Stimulated activated CD8-positive, alpha-beta memory T cell treated with anti-CD3 and anti-CD28 coated beads, Interleukin-15, amount 100 ng/mL, for 24 hours (primary cell): ENCODE results near the gene MITF.
"Not testable (repeated sequence)": the region's sequence is repeated elsewhere in the genome, so short reads cannot be mapped to it uniquely, and the experiment has no call there.

ENCODE experiments used
- DNase-seq: peaks from one replicate; pipeline ENCODE4 v3.0.0-alpha.2; 2020; ENCODE audit warnings: low read depth

Gene MITF

GRCh38 chr3:69914395-69914794 lies 175.1 kb downstream of the MITF start:
- no peak for DNase-seq

- no peak for DNase-seq
These were observed 176.5 kb downstream of the MITF start for GRCh38 chr3:69915726-69916125.

DNA sequence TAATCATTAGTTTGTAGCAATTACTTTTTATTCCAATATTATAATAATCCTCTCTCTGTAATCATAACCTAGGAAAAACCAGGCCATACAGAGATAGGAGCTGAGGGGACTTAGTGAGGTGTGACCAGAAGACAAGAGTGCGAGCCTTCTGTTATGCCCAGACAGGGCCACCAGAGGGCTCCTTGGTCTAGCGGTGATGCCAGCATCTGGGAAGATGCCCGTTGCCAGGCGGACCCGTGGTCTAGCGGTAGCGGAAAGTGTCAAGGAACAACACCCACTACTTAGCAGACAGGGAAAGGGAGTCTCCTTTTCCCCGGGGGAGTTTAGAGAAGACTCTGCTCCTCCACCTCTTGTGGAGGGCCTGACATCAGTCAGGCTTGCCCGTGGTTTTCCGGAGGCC lies 180.7 kb downstream of the MITF start:
- not testable (repeated sequence) for DNase-seq

DNA sequence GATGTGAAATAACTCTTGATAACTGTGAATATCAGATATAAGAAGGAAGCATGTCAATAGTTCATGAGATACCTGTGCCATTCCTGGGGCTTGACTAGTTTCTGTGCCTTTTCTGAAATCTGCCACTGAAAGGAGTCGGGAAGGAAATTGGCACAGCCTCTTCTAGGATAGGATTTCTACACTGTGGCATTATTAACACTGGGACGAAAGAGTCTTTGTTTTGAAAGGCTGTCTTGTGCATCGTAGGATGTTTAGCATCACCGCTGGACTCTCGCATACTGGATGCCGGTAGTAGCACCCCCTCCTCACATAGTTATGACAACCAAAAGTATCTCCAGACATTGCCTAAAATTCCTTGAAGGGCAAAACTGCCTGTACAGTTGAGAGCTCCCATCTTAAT lies 182.4 kb downstream of the MITF start:
- no peak for DNase-seq

GRCh38 chr3:69922521-69923000 lies 183.3 kb downstream of the MITF start:
- DNase-seq = no peak

- no peak for DNase-seq
These were observed 186.2 kb downstream of the MITF start for GRCh38 chr3:69925506-69925905.

- no peak for DNase-seq
These were observed 187.1 kb downstream of the MITF start for GRCh38 chr3:69926385-69926784.

DNA sequence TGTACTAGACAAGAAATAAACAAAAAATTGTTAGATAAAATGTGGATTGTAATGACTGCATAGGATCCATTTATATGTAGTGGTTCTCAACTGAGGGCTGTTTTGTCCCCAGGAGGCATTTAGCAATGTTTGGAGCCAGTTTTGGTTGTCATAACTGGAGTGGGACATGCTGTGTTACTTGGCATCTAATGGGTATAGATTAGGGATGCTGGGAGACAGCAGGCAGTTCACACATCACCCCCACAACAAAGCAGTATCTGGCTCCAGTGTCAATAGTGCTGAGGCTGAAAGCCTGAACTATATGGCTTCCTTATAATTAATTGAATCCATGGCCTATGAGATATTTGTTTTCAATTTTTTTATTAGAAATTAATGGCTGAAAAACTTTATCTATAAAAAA lies 188.3 kb downstream of the MITF start:
- no peak for DNase-seq

GRCh38 chr3:69929019-69929418 lies 189.8 kb downstream of the MITF start:
- no peak for DNase-seq

DNA sequence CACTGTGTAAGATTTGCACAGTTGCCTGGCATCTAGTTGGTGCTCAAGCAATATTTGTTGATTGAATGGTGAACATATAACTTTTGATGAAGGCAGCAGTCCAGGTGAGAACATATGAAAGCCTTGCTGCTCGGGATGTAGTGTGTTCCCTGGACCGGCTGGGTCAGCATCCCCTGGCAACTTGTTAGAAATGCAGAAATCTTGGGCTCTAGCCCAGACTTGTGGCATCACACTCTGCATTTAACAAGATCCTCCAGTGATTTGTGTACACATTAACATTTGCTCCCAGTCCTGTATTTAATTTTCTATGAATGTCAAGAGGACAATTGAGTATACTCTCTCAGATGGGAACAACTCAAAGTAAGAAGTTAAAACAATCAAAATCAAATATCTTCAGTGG lies 191.3 kb downstream of the MITF start:
- no peak for DNase-seq

DNA sequence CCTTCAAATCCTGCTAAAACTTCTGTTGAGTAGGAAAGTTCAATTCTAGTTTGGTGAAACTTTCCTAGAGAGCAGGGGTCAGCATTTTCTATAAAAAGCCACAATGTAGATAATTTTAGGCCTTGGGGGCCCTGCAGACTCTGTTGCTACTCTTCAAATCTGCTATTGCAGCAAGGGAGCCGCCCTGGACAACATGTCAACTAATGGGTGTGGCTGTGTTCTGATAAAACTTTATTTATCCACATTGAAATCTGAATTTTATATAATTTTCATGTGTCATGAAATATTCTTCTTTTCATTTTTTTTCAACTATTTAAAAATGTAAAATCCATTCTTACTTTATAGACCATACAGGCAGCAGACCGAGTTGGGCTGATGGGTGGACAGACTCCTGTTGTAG lies 192.8 kb downstream of the MITF start:
- no peak for DNase-seq

GRCh38 chr3:69932501-69932900 lies 193.2 kb downstream of the MITF start:
- DNase-seq = no peak

DNA sequence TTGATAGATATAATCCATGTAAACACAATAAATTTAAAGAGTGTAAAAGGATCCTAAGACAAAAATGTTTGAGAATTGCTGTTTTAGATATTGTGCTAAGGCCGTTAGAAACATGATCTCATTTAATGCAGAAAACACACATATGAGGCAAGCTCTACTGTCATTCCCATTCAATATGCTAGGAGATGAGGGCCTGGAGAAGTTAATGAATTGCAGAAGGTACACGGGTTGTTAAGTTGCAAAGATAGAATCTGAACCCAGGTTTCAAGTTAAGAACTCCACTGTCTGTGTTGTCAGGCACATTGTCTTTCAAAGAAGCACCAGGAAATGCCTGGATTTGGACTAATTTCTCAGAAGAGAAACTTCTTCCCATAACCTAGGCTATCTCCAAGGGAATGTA lies 195.1 kb downstream of the MITF start:
- DNase-seq = no peak

DNA sequence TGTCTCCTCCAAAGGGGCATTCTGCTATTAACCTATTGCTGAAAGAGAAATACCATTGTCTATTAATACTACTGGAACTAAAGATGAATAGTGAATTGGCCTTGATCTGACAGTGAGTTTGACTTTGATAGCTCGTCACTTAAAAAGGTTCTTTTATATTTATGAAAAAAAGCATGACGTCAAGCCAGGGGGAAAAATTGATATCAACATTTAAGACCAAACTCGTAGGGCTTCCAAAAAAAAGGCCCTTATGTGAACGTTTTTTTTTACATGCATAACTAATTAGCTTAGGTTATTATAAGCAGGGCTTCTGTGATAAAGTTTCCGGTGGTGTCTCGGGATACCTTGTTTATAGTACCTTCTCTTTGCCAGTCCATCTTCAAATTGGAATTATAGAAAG lies 197.0 kb downstream of the MITF start:
- DNase-seq = no peak

DNA sequence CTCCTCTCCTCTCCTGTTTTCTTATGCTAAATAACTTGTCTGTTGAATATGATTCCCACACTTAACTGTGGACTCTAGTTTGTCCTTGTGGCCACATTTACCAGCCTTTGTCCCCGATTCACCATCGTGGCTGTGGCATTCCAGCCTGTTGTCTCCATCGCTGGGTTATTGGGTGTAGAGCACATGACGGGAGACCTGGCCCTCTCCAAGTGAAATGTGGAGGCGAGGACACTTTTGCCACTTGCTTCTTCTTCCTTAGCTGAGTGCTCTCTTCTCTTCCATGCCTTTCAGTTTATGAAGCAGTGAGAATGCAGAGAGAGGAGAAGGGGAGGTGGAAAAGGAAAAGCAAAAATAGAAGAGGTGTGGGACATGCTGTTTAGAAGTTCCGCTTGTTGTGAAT lies 198.8 kb downstream of the MITF start:
- DNase-seq = no peak

DNA sequence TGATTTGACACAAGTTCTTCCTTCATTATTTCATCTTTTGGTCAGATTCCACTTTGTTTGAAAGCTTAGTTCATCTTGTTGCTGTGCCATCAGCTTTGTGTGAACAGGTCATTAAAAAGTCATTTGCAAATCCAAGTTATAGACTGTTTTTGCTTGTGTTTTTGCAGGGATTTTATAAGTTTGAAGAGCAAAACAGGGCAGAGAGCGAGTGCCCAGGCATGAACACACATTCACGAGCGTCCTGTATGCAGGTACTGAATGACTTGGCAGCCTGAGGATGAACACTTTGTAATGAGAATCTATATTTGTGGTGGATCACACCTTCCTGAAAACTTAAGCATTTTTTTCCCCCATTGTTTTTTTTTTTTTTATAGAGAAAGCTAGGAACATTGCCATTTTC lies 199.7 kb downstream of the MITF start:
- DNase-seq = no peak

GRCh38 chr3:69941037-69941436 lies 201.8 kb downstream of the MITF start:
- DNase-seq = no peak

DNA sequence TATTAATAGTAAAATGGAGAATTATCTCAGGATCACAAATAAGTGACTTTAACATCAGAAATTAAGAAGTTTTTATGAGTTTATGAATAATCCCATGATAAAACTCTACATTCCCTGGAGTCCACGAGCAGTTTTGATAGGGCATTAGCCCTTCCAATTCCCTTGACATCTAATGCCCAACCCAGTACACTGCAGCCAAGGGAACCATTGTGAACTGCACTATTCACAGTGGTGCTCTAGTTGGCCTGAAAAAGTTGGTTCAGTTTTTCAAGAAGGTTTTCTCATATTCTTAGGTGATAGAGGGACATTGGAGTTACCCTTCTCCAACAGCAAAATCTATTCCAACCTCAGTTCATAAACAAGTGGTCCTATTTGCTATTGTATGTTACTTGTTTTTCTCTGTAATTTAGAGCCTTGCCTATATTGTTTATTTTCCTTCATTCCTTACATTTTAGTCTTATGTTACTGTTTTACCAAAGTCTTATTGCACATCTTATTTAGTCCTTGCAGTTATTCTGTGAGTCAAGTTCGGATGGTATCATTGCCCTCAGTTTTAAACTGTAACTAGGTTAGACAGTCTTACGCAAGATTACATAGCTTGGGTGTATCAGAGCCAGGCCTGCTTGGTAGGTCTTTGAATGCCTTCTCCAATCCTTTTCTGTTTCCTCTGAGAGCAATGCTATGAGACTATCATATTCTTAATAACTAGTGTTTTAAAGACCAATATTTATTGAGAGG lies 202.3 kb downstream of the MITF start:
- DNase-seq = no peak

DNA sequence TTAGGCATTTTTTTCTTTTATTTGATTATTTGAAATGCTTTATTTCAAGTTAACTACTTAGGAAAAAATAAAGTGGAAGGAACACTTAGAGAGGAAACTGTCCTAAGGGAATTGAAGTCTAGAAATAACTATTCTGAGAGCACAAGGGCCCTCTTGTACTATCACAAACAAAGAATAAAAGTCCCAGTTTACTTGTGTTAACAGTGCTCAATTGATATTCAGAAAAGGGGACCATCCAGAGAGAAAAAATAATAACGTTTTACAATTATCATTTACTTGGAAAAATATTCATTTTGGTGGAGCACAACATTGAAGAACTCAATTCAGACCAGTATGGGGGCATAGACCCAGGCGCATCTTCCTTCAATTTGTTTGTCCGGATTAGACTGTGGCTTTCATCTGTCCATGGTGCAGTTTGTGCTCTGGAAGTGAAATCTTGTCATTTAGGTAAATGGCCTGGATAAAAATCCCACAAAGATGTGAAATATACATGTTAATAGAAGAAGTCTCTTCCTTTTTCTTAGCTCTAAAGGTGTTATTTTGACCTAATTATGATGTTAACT lies 205.7 kb downstream of the MITF start:
- no peak for DNase-seq

GRCh38 chr3:69948246-69948862 lies 209.1 kb downstream of the MITF start:
- DNase-seq = no peak

DNA sequence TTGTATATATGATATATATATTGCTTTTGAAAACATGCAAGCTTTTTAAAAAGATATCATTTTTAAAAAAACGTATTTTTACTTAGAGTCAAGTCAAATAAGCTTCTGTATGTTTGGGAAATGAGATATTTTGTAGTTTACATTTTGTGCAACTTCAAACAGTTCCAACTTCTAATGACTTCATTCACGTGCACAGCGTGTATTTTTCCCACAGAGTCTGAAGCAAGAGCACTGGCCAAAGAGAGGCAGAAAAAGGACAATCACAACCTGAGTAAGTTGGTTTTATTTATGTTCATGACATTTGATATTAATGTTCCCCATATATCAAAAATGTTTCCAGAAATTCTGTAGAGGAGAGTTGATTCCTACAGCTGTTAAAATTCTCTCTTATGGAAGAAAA lies 212.4 kb downstream of the MITF start:
- DNase-seq = no peak

- DNase-seq = no peak
These were observed 220.3 kb downstream of the MITF start for GRCh38 chr3:69959581-69959980.

DNA sequence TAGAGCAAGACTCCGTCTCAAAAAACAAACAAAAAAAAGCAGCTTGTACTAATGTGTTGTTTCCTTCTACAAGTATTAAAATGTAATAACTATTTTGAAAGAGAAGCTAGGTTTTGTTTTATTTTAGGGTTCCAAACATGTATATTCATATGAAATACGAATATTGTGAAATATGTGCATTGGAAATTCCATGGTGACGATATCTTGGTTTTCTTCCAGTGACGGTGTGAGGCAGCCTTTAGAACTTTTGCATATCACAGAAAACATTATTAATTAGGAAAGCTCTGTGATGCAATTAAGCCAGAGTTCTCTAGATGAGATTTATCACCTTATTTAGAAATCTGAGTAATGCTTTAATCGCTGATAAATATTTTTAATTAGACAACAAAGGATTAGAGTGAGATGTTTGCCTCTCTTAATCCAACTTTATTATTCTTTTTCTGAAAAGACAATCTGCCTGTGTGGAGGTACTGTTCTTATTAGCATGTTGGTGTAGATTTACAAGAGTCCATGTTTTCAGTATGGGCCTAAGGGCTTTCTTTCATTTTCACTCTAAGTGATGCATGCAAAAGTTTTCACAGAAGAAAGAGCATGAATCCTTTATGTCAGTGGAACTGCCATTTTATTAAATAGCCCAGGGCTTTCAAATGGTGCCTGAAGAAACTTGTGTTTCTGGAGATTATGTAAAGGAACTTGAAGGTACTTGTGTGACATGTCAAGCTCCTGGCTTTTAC lies 222.6 kb downstream of the MITF start:
- no peak for DNase-seq
